Fibroblast of pulmonary artery (primary cell): Measurements from ENCODE around the gene ADAMTS2.

Source experiments
- DNase-seq: peaks from one replicate; pipeline ENCODE4 v3.0.0-alpha.2; 2010; ENCODE audit warnings: low read depth
- H3K4me3 ChIP-seq: replicated peaks from 2 replicates; pipeline ENCODE4 v1.5.1; 2011; ENCODE audit warnings: low read depth, mild to moderate bottlenecking, control low read depth, low read length, moderate library complexity
- TF ChIP-seq, protein P1 (sequence below): IDR thresholded peaks from 2 replicates; pipeline ENCODE4 v1.5.1; 2011; ENCODE audit warnings: mild to moderate bottlenecking, control low read depth, low read length, inconsistent platforms; ENCODE audit errors: missing control alignments

Gene ADAMTS2

DNA sequence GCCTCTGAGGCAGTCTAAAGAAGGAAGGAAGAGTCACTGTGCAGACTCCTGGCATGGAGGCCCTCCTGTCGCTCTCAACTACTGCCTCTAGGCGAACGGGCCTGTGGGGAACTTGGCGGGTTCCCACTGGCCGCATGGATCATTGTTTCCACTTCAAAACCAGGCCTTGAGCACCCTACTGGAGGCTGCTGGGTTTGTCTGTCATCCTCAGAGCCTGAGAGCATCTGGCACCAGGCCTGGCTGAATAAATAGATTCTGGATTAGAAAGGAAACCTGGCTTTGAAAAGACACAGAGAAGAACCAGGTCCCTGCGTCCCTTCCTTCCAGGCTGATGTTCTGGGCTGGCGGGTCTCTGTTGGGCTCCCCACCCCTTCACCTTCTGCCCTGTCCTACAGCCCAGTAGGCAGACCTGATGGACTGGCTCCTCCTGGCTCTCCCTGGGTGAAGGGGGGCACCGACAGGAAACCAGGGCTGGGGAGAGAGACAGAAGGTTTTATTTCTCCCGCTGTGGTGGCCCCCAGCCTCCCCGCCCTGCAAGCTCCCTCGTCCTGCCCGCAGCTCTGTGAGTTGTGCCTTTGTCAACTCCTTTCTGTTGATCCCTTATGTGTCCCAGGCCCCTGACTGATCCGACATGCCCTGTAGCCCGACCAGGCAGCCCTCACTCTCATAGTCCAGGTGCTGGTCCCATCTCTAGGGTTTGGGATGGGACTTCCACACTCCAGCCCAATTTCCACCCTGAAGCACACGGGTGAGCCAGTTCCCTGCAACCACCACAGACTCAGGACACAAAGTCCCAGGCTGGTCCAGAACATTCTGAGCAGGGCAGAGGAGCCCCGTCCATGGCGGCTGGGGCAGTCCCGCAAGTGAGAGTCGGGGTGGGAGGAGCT is 50.1 kb downstream of the ADAMTS2 start:
- H3K4me3 ChIP-seq: no peak overlapping the region
- peak; percentile 54 for DNase-seq
- TF ChIP-seq, protein P1, sequence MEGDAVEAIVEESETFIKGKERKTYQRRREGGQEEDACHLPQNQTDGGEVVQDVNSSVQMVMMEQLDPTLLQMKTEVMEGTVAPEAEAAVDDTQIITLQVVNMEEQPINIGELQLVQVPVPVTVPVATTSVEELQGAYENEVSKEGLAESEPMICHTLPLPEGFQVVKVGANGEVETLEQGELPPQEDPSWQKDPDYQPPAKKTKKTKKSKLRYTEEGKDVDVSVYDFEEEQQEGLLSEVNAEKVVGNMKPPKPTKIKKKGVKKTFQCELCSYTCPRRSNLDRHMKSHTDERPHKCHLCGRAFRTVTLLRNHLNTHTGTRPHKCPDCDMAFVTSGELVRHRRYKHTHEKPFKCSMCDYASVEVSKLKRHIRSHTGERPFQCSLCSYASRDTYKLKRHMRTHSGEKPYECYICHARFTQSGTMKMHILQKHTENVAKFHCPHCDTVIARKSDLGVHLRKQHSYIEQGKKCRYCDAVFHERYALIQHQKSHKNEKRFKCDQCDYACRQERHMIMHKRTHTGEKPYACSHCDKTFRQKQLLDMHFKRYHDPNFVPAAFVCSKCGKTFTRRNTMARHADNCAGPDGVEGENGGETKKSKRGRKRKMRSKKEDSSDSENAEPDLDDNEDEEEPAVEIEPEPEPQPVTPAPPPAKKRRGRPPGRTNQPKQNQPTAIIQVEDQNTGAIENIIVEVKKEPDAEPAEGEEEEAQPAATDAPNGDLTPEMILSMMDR: no peak

DNA sequence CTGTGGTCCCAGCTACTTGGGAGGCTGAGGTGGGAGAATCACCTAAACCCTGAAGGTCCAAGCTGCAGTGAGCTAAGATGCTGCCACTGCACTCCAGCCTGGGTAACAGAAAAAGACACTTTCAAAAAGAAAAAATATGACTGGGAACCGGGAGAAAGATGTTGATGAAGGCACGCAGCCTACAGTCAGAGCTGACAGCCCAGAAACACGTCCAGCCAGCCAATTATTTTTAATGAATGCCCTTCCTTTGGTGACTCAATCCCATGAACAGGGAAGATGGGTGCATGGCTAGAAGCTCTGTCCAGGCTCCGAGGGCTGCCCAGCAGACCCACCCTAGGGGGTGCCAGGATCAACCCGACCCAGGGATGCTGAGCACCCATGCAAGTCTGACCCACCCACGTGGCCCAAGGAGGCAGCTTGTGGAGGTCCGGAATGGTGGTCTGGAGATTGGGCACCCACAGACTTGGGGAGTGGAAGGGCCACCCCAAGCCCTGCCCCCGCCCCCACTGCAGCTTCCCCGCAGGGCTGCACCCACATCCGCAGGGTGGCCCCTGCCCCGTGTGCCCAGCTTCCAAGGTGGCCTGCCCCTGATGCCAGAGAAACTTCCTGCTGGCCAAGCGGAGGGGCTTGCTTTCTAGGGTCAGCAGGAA is 51.0 kb downstream of the ADAMTS2 start:
- no peak for DNase-seq
- H3K4me3 ChIP-seq: no peak overlapping the region
- TF ChIP-seq, protein P1: no peak

GRCh38 chr5:179292681-179293635 is 52.3 kb downstream of the ADAMTS2 start:
- DNase-seq: no peak
- no peak overlapping the region for H3K4me3 ChIP-seq
- TF ChIP-seq, protein P1: no peak

DNA sequence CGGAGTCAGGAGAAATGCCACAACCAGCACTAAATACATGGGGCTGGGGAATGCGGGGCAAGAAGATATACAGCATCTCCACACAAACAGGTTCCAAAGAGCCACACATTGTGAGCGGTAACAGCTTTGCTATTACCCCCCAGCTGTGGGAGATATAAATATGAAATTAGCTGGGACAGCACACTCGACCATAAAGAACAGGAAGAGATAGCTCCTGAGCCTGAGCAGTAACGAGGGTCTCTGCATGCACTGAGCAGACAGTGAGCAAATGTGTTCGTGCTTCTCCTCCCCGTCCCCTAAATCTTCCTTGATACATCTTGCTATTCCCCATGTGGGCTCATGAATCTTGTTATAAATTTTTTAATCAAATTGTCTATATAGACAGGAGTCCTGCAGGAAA is 53.1 kb downstream of the ADAMTS2 start:
- H3K4me3 ChIP-seq: no peak overlapping the region
- no peak for DNase-seq
- TF ChIP-seq, protein P1: no peak

GRCh38 chr5:179290681-179291540 is 54.4 kb downstream of the ADAMTS2 start:
- DNase-seq: no peak
- TF ChIP-seq, protein P1: no peak
- no peak overlapping the region for H3K4me3 ChIP-seq
